Measurements from ENCODE around the gene PROM1.

- TF ChIP-seq EZH2 (IDR thresholded peaks at IDR 0.05; ENCODE audit: low read depth, unreplicated experiment) (no peak), REST (IDR thresholded peaks at IDR 0.05; ENCODE audit: unreplicated experiment) (no peak)
Measured at GRCh38 chr4:15989424-15989823, 94.4 kb downstream of the PROM1 start.
